SK-N-SH (cell line): ENCODE measurements around the gene NMS. TPM values are rescaled to one million over a fixed set of nuclear protein-coding genes. Genes with fewer than 3 reads are reported as not detected.

ENCODE experiments used
- CTCF ChIA-PET: fragments of 300-600, 350-600 bp; formaldehyde crosslinking; extraction: SDS; loops from one replicate; lab custom pipeline; 2021; lab: Yijun Ruan, JAX
- POLR2A ChIA-PET: fragments of 350-600 bp; sonication (Branson Sonifier 250); formaldehyde crosslinking; extraction: SDS; loops from one replicate; lab custom pipeline; 2020; ENCODE audit warnings: antibody characterized with exemption, inconsistent platforms; lab: Yijun Ruan, JAX
- DNase-seq: peaks from one replicate; pipeline ENCODE4 v3.0.0; 2012
- H2AFZ ChIP-seq: fragments of 200-600 bp; sonication (generic); 2 replicates; pipeline ENCODE4 v1.8.1; 2016; ENCODE audit warnings: antibody characterized with exemption, mild to moderate bottlenecking, low read depth
- H3F3A ChIP-seq: fragments of 200-600 bp; sonication (generic); replicated peaks from 2 replicates; pipeline ENCODE3; 2016; ENCODE audit warnings: antibody characterized with exemption, mild to moderate bottlenecking; ENCODE audit not compliant: insufficient read depth
- H3K27ac ChIP-seq, 2 experiments: fragments of 200-500 bp in 1 of 2; fragments of 200-600 bp in 1 of 2; sonication (Bioruptor generic) in 1 of 2; sonication (generic), shearing (Covaris generic) in 1 of 2; 2 replicates each; pipeline versions ENCODE4 v1.5.1 to v1.6.1; 2014 to 2016; ENCODE audit warnings: low read depth in 2 of 2, inconsistent platforms in 1 of 2, low read length in 1 of 2, mild to moderate bottlenecking in 1 of 2, mixed read lengths in 1 of 2
- H3K27me3 ChIP-seq: fragments of 200-600 bp; sonication (generic), shearing (Covaris generic); 2 replicates; pipeline ENCODE4 v1.6.1; 2016; ENCODE audit warnings: mixed run types; ENCODE audit not compliant: insufficient read depth
- H3K36me3 ChIP-seq, 2 experiments: fragments of 200-500 bp in 1 of 2; fragments of 200-600 bp in 1 of 2; sonication (Bioruptor generic) in 1 of 2; sonication (generic) in 1 of 2; replicated peaks in 1 of 2; 2 replicates each; pipeline versions ENCODE3 to v1.5.1; 2014 to 2016; ENCODE audit warnings: low read length in 1 of 2, mild to moderate bottlenecking in 1 of 2; ENCODE audit not compliant: insufficient read depth in 2 of 2, control insufficient read depth in 1 of 2
- H3K4me1 ChIP-seq, 2 experiments: fragments of 200-500 bp in 1 of 2; fragments of 200-600 bp in 1 of 2; sonication (Bioruptor generic) in 1 of 2; sonication (generic), shearing (Covaris generic) in 1 of 2; 2 replicates each; pipeline versions ENCODE4 v1.5.1 to v1.6.1; 2014 to 2016; ENCODE audit warnings: low read depth in 1 of 2, low read length in 1 of 2, mixed run types in 1 of 2; ENCODE audit not compliant: insufficient read depth in 2 of 2, control insufficient read depth in 1 of 2
- H3K4me2 ChIP-seq: fragments of 200-600 bp; sonication (generic), shearing (Covaris generic); 2 replicates; pipeline ENCODE4 v1.6.1; 2017; ENCODE audit warnings: mixed run types
- H3K4me3 ChIP-seq, 2 experiments: fragments of 200-500 bp in 1 of 2; fragments of 200-600 bp in 1 of 2; sonication (Bioruptor generic) in 1 of 2; sonication (generic), shearing (Covaris generic) in 1 of 2; 2 replicates each; pipeline versions ENCODE4 v1.5.1 to v1.8.1; 2014 to 2016; ENCODE audit warnings: low read depth in 2 of 2, inconsistent platforms in 1 of 2, low read length in 1 of 2, mild to moderate bottlenecking in 1 of 2, mixed read lengths in 1 of 2, moderate library complexity in 1 of 2
- H3K79me2 ChIP-seq: fragments of 200-600 bp; sonication (generic); 2 replicates; pipeline ENCODE4 v1.8.1; 2017; ENCODE audit warnings: mild to moderate bottlenecking; ENCODE audit not compliant: insufficient read depth
- H3K9ac ChIP-seq: fragments of 200-600 bp; sonication (generic); 2 replicates; pipeline ENCODE4 v1.6.1; 2017; ENCODE audit warnings: mixed run types
- H3K9me2 ChIP-seq: fragments of 200-600 bp; sonication (generic); 2 replicates; pipeline ENCODE4 v1.6.1; 2017; ENCODE audit warnings: mixed run types
- H3K9me3 ChIP-seq: fragments of 200-600 bp; sonication (generic); 2 replicates; pipeline ENCODE4 v1.6.1; 2017; ENCODE audit warnings: mixed run types, mild to moderate bottlenecking, moderate library complexity
- H4K20me1 ChIP-seq: fragments of 200-600 bp; sonication (generic); 2 replicates; pipeline ENCODE4 v1.6.1; 2017; ENCODE audit warnings: mild to moderate bottlenecking, mixed run types; ENCODE audit not compliant: insufficient read depth
- EZH2phosphoT487 ChIP-seq: fragments of 200-600 bp; sonication (generic); IDR thresholded peaks from 2 replicates; pipeline ENCODE4 v1.6.1; 2017; ENCODE audit warnings: low read depth, mixed run types, mild to moderate bottlenecking, antibody characterized with exemption, moderate library complexity, borderline replicate concordance
- FOSL2 ChIP-seq: IDR thresholded peaks from 2 replicates; pipeline ENCODE4 v1.4.0; 2012; ENCODE audit warnings: low read depth, mild to moderate bottlenecking, moderate library complexity, borderline replicate concordance
- FOXJ3 ChIP-seq: sonication (generic); formaldehyde crosslinking; IDR thresholded peaks from 2 replicates; pipeline ENCODE4 v1.5.1; 2020; ENCODE audit warnings: mild to moderate bottlenecking, missing genetic modification reagents
- FOXM1 ChIP-seq: IDR thresholded peaks from 2 replicates; pipeline ENCODE4 v1.4.0; 2012; ENCODE audit warnings: low read depth, mild to moderate bottlenecking
- GABPA ChIP-seq: IDR thresholded peaks from 2 replicates; pipeline ENCODE4 v1.4.0; 2012; ENCODE audit warnings: low read depth, mild to moderate bottlenecking
- IRF3 ChIP-seq: fragments of 150-350 bp; IDR thresholded peaks from 2 replicates; pipeline ENCODE4 v1.6.1; 2016; ENCODE audit warnings: mild to moderate bottlenecking, low read depth, low read length
- NFIC ChIP-seq: IDR thresholded peaks from 2 replicates; pipeline ENCODE4 v1.4.0; 2012; ENCODE audit warnings: borderline replicate concordance
- POLR2AphosphoS5 ChIP-seq: IDR thresholded peaks from 2 replicates; pipeline ENCODE4 v1.6.1; 2012; ENCODE audit warnings: low read depth, low read length
- RXRA ChIP-seq: IDR thresholded peaks from 2 replicates; pipeline ENCODE4 v1.4.0; 2012; ENCODE audit warnings: low read depth, mild to moderate bottlenecking, borderline replicate concordance
- SIN3A ChIP-seq: IDR thresholded peaks from 2 replicates; pipeline ENCODE4 v1.6.1; 2012; ENCODE audit warnings: low read depth, mild to moderate bottlenecking, low read length, moderate library complexity, borderline replicate concordance
- SMC3 ChIP-seq: IDR thresholded peaks from 2 replicates; pipeline ENCODE4 v1.6.1; 2012; ENCODE audit warnings: low read depth, low read length, improper control_type of control experiment
- TCF12 ChIP-seq: IDR thresholded peaks from 2 replicates; pipeline ENCODE4 v1.4.0; 2012
- TEAD4 ChIP-seq: IDR thresholded peaks from 2 replicates; pipeline ENCODE4 v1.4.0; 2012; ENCODE audit warnings: mild to moderate bottlenecking, borderline replicate concordance; ENCODE audit not compliant: insufficient read depth
- YY1 ChIP-seq: IDR thresholded peaks from 2 replicates; pipeline ENCODE4 v1.4.0; 2012; ENCODE audit warnings: low read depth, mild to moderate bottlenecking
- ZBTB33 ChIP-seq: IDR thresholded peaks from 2 replicates; pipeline ENCODE4 v1.4.0; 2012; ENCODE audit warnings: low read depth, borderline replicate concordance
- polyA plus RNA-seq, 3 experiments: library from polyadenylated mRNA; depleted of rRNA; stranded (reverse); fragments of >200 nt; gene quantifications; 2 replicates each; pipeline ENCODE4 v1.2.3, GENCODE V29; 2012
- TF ChIP-seq, protein P1 (sequence below): IDR thresholded peaks from 2 replicates; pipeline ENCODE4 v1.6.1; 2012; ENCODE audit warnings: mild to moderate bottlenecking, low read depth, low read length, moderate library complexity
- TF ChIP-seq, protein P2 (sequence below): IDR thresholded peaks from 2 replicates; pipeline ENCODE4 v1.4.0; 2012; ENCODE audit warnings: low read depth
- TF ChIP-seq, protein P3 (sequence below): fragments of 200-600 bp; sonication (generic); IDR thresholded peaks from 2 replicates; pipeline ENCODE4 v1.6.1; 2017; ENCODE audit warnings: antibody characterized with exemption, mild to moderate bottlenecking, moderate library complexity
- TF ChIP-seq, protein P4 (sequence below): fragments of 150-350 bp; IDR thresholded peaks from 2 replicates; pipeline ENCODE4 v1.6.1; 2017; ENCODE audit warnings: antibody characterized with exemption, low read length, low read depth, borderline replicate concordance

NMS gene
- polyA plus RNA-seq, 1 of the 3 experiments (the other 2 are of a cell fraction), result not detected

- no peak overlapping the region for H2AFZ ChIP-seq
- no peaks in the 10 kb centered on the region for H3K79me2 ChIP-seq
- H4K20me1 ChIP-seq, result no peaks in the 10 kb centered on the region
- H3K4me3 ChIP-seq, result no peak overlapping the region
- TF ChIP-seq FOXM1 (no peak), FOXJ3 (CRISPR knock-in tag) (no peak), TCF12 (no peak), GABPA (no peak), ZBTB33 (no peak), YY1 (no peak), FOSL2 (no peak), EZH2phosphoT487 (no peak), RXRA (no peak), NFIC (no peak), SIN3A (no peak), IRF3 (no peak), TEAD4 (no peak), POLR2AphosphoS5 (no peak), SMC3 (no peak)
- TF ChIP-seq, protein P1, sequence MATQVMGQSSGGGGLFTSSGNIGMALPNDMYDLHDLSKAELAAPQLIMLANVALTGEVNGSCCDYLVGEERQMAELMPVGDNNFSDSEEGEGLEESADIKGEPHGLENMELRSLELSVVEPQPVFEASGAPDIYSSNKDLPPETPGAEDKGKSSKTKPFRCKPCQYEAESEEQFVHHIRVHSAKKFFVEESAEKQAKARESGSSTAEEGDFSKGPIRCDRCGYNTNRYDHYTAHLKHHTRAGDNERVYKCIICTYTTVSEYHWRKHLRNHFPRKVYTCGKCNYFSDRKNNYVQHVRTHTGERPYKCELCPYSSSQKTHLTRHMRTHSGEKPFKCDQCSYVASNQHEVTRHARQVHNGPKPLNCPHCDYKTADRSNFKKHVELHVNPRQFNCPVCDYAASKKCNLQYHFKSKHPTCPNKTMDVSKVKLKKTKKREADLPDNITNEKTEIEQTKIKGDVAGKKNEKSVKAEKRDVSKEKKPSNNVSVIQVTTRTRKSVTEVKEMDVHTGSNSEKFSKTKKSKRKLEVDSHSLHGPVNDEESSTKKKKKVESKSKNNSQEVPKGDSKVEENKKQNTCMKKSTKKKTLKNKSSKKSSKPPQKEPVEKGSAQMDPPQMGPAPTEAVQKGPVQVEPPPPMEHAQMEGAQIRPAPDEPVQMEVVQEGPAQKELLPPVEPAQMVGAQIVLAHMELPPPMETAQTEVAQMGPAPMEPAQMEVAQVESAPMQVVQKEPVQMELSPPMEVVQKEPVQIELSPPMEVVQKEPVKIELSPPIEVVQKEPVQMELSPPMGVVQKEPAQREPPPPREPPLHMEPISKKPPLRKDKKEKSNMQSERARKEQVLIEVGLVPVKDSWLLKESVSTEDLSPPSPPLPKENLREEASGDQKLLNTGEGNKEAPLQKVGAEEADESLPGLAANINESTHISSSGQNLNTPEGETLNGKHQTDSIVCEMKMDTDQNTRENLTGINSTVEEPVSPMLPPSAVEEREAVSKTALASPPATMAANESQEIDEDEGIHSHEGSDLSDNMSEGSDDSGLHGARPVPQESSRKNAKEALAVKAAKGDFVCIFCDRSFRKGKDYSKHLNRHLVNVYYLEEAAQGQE, result no peak
- TF ChIP-seq, protein P2, sequence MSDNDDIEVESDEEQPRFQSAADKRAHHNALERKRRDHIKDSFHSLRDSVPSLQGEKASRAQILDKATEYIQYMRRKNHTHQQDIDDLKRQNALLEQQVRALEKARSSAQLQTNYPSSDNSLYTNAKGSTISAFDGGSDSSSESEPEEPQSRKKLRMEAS, result no peak
- TF ChIP-seq, protein P3, sequence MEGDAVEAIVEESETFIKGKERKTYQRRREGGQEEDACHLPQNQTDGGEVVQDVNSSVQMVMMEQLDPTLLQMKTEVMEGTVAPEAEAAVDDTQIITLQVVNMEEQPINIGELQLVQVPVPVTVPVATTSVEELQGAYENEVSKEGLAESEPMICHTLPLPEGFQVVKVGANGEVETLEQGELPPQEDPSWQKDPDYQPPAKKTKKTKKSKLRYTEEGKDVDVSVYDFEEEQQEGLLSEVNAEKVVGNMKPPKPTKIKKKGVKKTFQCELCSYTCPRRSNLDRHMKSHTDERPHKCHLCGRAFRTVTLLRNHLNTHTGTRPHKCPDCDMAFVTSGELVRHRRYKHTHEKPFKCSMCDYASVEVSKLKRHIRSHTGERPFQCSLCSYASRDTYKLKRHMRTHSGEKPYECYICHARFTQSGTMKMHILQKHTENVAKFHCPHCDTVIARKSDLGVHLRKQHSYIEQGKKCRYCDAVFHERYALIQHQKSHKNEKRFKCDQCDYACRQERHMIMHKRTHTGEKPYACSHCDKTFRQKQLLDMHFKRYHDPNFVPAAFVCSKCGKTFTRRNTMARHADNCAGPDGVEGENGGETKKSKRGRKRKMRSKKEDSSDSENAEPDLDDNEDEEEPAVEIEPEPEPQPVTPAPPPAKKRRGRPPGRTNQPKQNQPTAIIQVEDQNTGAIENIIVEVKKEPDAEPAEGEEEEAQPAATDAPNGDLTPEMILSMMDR, result no peak
- TF ChIP-seq, protein P4, sequence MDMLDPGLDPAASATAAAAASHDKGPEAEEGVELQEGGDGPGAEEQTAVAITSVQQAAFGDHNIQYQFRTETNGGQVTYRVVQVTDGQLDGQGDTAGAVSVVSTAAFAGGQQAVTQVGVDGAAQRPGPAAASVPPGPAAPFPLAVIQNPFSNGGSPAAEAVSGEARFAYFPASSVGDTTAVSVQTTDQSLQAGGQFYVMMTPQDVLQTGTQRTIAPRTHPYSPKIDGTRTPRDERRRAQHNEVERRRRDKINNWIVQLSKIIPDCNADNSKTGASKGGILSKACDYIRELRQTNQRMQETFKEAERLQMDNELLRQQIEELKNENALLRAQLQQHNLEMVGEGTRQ, result no peak
- no peaks in the 10 kb centered on the region; the same call in 1 of the 2 replicates for H3K27me3 ChIP-seq
- peaks cover 7% of the 10 kb centered on the region for H3K9me3 ChIP-seq
- CTCF ChIA-PET, result no interaction called here
- DNase-seq, result no peak
- POLR2A ChIA-PET, result no interaction called here
- no peaks in the 10 kb centered on the region for H3K4me1 ChIP-seq
- H3K9me2 ChIP-seq, result no peaks in the 10 kb centered on the region
- no peak overlapping the region for H3K9ac ChIP-seq
- H3K4me2 ChIP-seq, result no peak overlapping the region
- peaks cover 0 to 4% of the 10 kb centered on the region in 2 experiments for H3K36me3 ChIP-seq
- H3F3A ChIP-seq, result no peaks in the 10 kb centered on the region
- no peak overlapping the region for H3K27ac ChIP-seq
Observed at GRCh38 chr2:100451734-100452133, 18.5 kb upstream of the NMS start.
